Progenitor cell of endocrine pancreas (in vitro differentiated cells): ENCODE measurements around the gene STXBP6. TPM values are rescaled to one million over a fixed set of nuclear protein-coding genes. Genes with fewer than 3 reads are reported as not detected.
A peak's percentile ranks its signal among the peaks of the same experiment; 100 is the strongest.

ENCODE experiments used
- DNase-seq: peaks from one replicate; pipeline ENCODE4 v3.0.0; 2021; ENCODE audit warnings: low spot score; ENCODE audit not compliant: unreplicated experiment
- H3K27ac Mint-ChIP-seq: 2 replicates; pipeline ENCODE4 v1.8.0; 2021; ENCODE audit warnings: mild to moderate bottlenecking, moderate library complexity, mixed read lengths
- H3K27me3 Mint-ChIP-seq: 2 replicates; pipeline ENCODE4 v1.8.0; 2021; ENCODE audit warnings: mixed read lengths
- H3K36me3 Mint-ChIP-seq: 2 replicates; pipeline ENCODE4 v1.8.0; 2022; ENCODE audit warnings: mixed read lengths; ENCODE audit not compliant: insufficient read depth
- H3K4me1 Mint-ChIP-seq: 2 replicates; pipeline ENCODE4 v1.8.0; 2021; ENCODE audit warnings: low read depth, mixed read lengths
- H3K4me3 Mint-ChIP-seq: 2 replicates; pipeline ENCODE4 v1.8.0; 2021; ENCODE audit warnings: low read depth, mild to moderate bottlenecking, moderate library complexity, mixed read lengths
- H3K9me3 Mint-ChIP-seq: 2 replicates; pipeline ENCODE4 v1.8.0; 2021; ENCODE audit warnings: low read depth, mixed read lengths
- CTCF ChIP-seq: fragments of 200-600 bp; sonication (generic); IDR thresholded peaks from one replicate; pipeline ENCODE4 v1.5.0; 2021; ENCODE audit warnings: antibody characterized with exemption, mild to moderate bottlenecking; ENCODE audit not compliant: unreplicated experiment
- total RNA-seq: library from RNA; stranded (reverse); gene quantifications from 2 replicates; pipeline ENCODE4 v1.2.1, GENCODE V29; 2021

STXBP6 gene
- total RNA-seq, 1 donor from 2014 or later = 11.9 TPM

GRCh38 chr14:24845851-24846250 is 204.1 kb downstream of the STXBP6 start:
- no peak for DNase-seq
- Mint-ChIP-seq H3K36me3 (peaks cover 3% of the 10 kb centered on the region), H3K9me3 (no peaks in the 10 kb centered on the region), H3K27ac (no peak overlapping the region), H3K4me3 (no peak overlapping the region), H3K4me1 (peaks cover 4% of the 10 kb centered on the region), H3K27me3 (no peaks in the 10 kb centered on the region)
- TF ChIP-seq CTCF = no peak

DNA sequence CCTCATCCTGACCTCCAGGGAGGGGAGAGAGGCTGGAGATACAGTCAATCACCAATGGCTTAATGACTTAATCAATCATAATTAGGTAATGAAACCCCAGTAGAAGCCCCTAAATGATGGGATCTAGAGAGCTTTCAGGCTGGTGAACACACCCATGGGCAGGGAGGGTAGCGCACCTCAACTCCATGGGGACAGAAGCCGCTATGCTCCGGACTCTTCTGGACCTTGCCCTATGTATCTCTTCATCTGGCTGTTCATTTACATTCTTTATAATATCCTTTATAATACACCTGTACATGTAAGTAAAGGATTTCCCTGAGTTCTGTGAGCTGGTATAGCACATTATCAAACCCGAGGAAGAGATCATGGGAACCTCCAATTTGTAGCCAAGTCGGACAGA is 205.9 kb downstream of the STXBP6 start:
- no peak for DNase-seq
- H3K4me3 Mint-ChIP-seq = no peak overlapping the region
- H3K9me3 Mint-ChIP-seq = no peaks in the 10 kb centered on the region
- H3K27me3 Mint-ChIP-seq = no peaks in the 10 kb centered on the region
- H3K4me1 Mint-ChIP-seq = peaks cover 20% of the 10 kb centered on the region
- no peak overlapping the region for H3K27ac Mint-ChIP-seq
- TF ChIP-seq CTCF = no peak
- peaks cover 2% of the 10 kb centered on the region for H3K36me3 Mint-ChIP-seq

DNA sequence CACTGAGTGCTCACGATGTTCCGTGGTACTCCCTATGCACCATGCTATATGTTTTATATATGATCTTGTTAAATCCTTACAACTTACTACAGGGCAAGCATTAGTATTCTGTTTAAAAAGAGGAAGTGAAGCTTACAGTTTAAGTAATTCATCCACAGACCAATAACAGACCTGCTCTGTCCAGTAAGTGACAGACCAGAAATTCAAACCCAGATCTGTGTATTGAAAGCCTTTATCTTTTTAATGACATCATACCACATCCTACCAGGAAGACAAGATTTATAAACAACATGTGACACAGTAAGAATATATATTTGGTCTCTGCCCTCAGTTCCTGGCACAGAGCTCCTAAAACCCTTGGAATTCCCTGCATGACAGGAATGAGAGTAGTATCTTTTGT is 206.5 kb downstream of the STXBP6 start:
- H3K27me3 Mint-ChIP-seq = no peaks in the 10 kb centered on the region
- H3K4me3 Mint-ChIP-seq = no peak overlapping the region
- H3K36me3 Mint-ChIP-seq = peaks cover 1% of the 10 kb centered on the region
- peaks cover 25% of the 10 kb centered on the region for H3K4me1 Mint-ChIP-seq
- DNase-seq = no peak
- no peak overlapping the region for H3K27ac Mint-ChIP-seq
- H3K9me3 Mint-ChIP-seq = no peaks in the 10 kb centered on the region
- TF ChIP-seq CTCF = no peak

- H3K4me1 Mint-ChIP-seq = peaks cover 31% of the 10 kb centered on the region
- peaks cover 1% of the 10 kb centered on the region for H3K36me3 Mint-ChIP-seq
- no peak for TF ChIP-seq CTCF
- H3K9me3 Mint-ChIP-seq = no peaks in the 10 kb centered on the region
- H3K4me3 Mint-ChIP-seq = no peak overlapping the region
- peak overlapping the region; percentile 94 for H3K27ac Mint-ChIP-seq
- no peaks in the 10 kb centered on the region for H3K27me3 Mint-ChIP-seq
- DNase-seq = no peak
Observed at GRCh38 chr14:24840204-24840893, 209.6 kb downstream of the STXBP6 start.

DNA sequence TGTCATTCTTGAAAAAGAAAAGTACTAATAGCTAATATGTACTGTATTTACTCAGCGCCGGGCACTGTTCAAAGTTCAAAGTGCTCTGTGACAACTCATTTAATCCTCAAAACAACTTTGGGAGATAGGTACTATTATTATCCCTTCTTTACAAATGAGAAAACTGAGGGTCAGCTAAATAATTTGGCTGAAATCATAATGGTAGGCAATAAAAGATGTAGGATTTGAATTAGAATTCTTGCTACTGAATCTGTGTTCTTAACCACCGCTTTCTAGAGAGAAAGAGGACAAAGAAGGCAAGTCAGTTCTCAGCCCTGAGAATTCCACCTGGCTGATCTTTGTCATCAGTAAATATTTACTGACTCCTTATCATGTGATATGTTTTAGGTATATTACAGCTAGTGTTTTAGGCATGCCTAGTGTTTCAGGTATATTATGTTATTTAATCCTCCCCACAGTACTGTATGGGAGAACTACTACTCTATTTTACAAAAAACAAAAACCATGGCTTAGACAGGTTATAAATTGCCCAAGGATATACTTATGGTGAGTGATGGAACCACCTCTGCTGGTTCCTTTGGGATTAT is 210.2 kb downstream of the STXBP6 start:
- peaks cover 31% of the 10 kb centered on the region for H3K4me1 Mint-ChIP-seq
- peaks cover 1% of the 10 kb centered on the region for H3K36me3 Mint-ChIP-seq
- H3K27me3 Mint-ChIP-seq = no peaks in the 10 kb centered on the region
- DNase-seq = no peak
- TF ChIP-seq CTCF = no peak
- peak overlapping the region; percentile 94 for H3K27ac Mint-ChIP-seq
- H3K4me3 Mint-ChIP-seq = peak overlapping the region; percentile 27
- H3K9me3 Mint-ChIP-seq = no peaks in the 10 kb centered on the region
